H1 (cell line): ENCODE measurements around the gene SLC38A10. TPM values are rescaled to one million over a fixed set of nuclear protein-coding genes. Genes with fewer than 3 reads are reported as not detected.

Experiments used
- CTCF ChIA-PET: fragments of 300-600 bp; sonication (Branson Sonifier 250); formaldehyde crosslinking; loops from one replicate; lab custom pipeline; 2021; ENCODE audit not compliant: partially characterized antibody; lab: Charles Lee
- POLR2A ChIA-PET: fragments of 300-600 bp; sonication (Branson Sonifier 250); formaldehyde crosslinking; loops from one replicate; lab custom pipeline; 2021; ENCODE audit warnings: inconsistent platforms; ENCODE audit not compliant: partially characterized antibody; lab: Charles Lee
- DNase-seq, 2 experiments: peaks; one replicate each; pipeline versions ENCODE4 v3.0.0 to v3.0.0-alpha.2; 2010 to 2022; ENCODE audit warnings: low spot score in 2 of 2, low read depth in 1 of 2, mixed read lengths in 1 of 2
- FAIRE-seq: peaks from 2 replicates; lab custom pipeline; 2011; peaks lifted over from hg19 to GRCh38; lab: Jason Lieb, UNC
- H2AFZ ChIP-seq: 2 replicates; pipeline ENCODE4 v1.8.1; 2012; ENCODE audit warnings: low read length, inconsistent platforms
- H2AK5ac ChIP-seq: 2 replicates; pipeline ENCODE4 v1.6.1; 2013; ENCODE audit warnings: low read depth, low read length
- H2BK120ac ChIP-seq: replicated peaks from 2 replicates; pipeline ENCODE3; 2013; ENCODE audit warnings: low read depth, low read length, inconsistent platforms
- H2BK12ac ChIP-seq: 2 replicates; pipeline ENCODE4 v1.6.1; 2013; ENCODE audit warnings: low read depth, low read length
- H2BK15ac ChIP-seq: 2 replicates; pipeline ENCODE4 v1.6.1; 2013; ENCODE audit warnings: low read length
- H2BK20ac ChIP-seq: 2 replicates; pipeline ENCODE4 v1.6.1; 2013; ENCODE audit warnings: low read length
- H2BK5ac ChIP-seq: 2 replicates; pipeline ENCODE4 v1.6.1; 2013; ENCODE audit warnings: low read depth, low read length
- H3K14ac ChIP-seq: 2 replicates; pipeline ENCODE4 v1.6.1; 2013; ENCODE audit warnings: inconsistent platforms; ENCODE audit not compliant: insufficient read length
- H3K18ac ChIP-seq: 2 replicates; pipeline ENCODE4 v1.6.1; 2013; ENCODE audit warnings: low read length; ENCODE audit errors: extremely low read depth
- H3K23ac ChIP-seq: 2 replicates; pipeline ENCODE4 v1.6.1; 2013; ENCODE audit warnings: inconsistent platforms; ENCODE audit not compliant: insufficient read length
- H3K23me2 ChIP-seq: 2 replicates; pipeline ENCODE4 v1.6.1; 2013; ENCODE audit warnings: low read depth, low read length
- H3K27ac ChIP-seq: 2 replicates; pipeline ENCODE4 v1.6.1; 2011; ENCODE audit warnings: low read depth, low read length, inconsistent platforms
- H3K27me3 ChIP-seq, 4 experiments: replicated peaks in 1 of 4; 1 replicate in 1 of 4; 2 replicates in 3 of 4; pipeline versions ENCODE4 v1.6.1 to v1.8.1; 2011 to 2013; ENCODE audit warnings: low read length in 3 of 4, mild to moderate bottlenecking in 3 of 4, inconsistent platforms in 2 of 4, mixed read lengths in 2 of 4, moderate library complexity in 1 of 4; ENCODE audit not compliant: control insufficient read depth in 3 of 4, insufficient read depth in 3 of 4; ENCODE audit errors: extremely low read depth in 1 of 4
- H3K36me3 ChIP-seq, 4 experiments: 2 replicates each; pipeline versions ENCODE4 v1.6.1 to v1.8.1; 2011 to 2013; ENCODE audit warnings: mild to moderate bottlenecking in 4 of 4, low read length in 3 of 4, moderate library complexity in 2 of 4, control low read depth in 1 of 4, inconsistent platforms in 1 of 4; ENCODE audit not compliant: insufficient read depth in 4 of 4, control insufficient read depth in 2 of 4
- H3K4ac ChIP-seq: replicated peaks from 2 replicates; pipeline ENCODE3; 2013; ENCODE audit warnings: low read length, low read depth, mixed read lengths, inconsistent platforms; ENCODE audit not compliant: insufficient read length
- H3K4me1 ChIP-seq, 4 experiments: replicated peaks in 1 of 4; 1 replicate in 1 of 4; 2 replicates in 3 of 4; pipeline versions ENCODE4 v1.6.1 to v1.8.1; 2011 to 2013; ENCODE audit warnings: low read length in 3 of 4, inconsistent platforms in 2 of 4, mixed read lengths in 1 of 4; ENCODE audit not compliant: insufficient read depth in 4 of 4, control insufficient read depth in 3 of 4
- H3K4me2 ChIP-seq, 2 experiments: 2 replicates each; pipeline versions ENCODE4 v1.6.1 to v1.8.1; 2011 to 2013; ENCODE audit warnings: low read depth in 2 of 2, low read length in 2 of 2, control low read depth in 1 of 2, inconsistent platforms in 1 of 2, mild to moderate bottlenecking in 1 of 2; ENCODE audit not compliant: insufficient read depth in 1 of 2
- H3K4me3 ChIP-seq, 4 experiments: fragments of 200-600, 300-600 bp in 1 of 4; sonication (generic), shearing (Covaris generic), sonication (Bioruptor Twin) in 1 of 4; 2 replicates each; pipeline versions ENCODE4 v1.5.1 to v1.8.1; 2011 to 2016; ENCODE audit warnings: low read length in 4 of 4, low read depth in 3 of 4, control low read depth in 2 of 4, inconsistent platforms in 2 of 4, mild to moderate bottlenecking in 2 of 4, mixed read lengths in 1 of 4, moderate library complexity in 1 of 4; ENCODE audit not compliant: insufficient read depth in 2 of 4; ENCODE audit errors: extremely low read depth in 1 of 4
- H3K56ac ChIP-seq: replicated peaks from 2 replicates; pipeline ENCODE3; 2013; ENCODE audit warnings: low read depth, mild to moderate bottlenecking, mixed read lengths, low read length, inconsistent platforms; ENCODE audit not compliant: insufficient read length
- H3K79me1 ChIP-seq: 2 replicates; pipeline ENCODE4 v1.6.1; 2013; ENCODE audit warnings: low read depth, low read length, control low read depth
- H3K79me2 ChIP-seq, 2 experiments: 2 replicates each; pipeline versions ENCODE4 v1.6.1 to v1.8.1; 2012 to 2013; ENCODE audit warnings: low read length in 2 of 2, mild to moderate bottlenecking in 2 of 2, inconsistent platforms in 1 of 2; ENCODE audit not compliant: insufficient read depth in 2 of 2, control insufficient read depth in 1 of 2
- H3K9ac ChIP-seq, 4 experiments: replicated peaks in 1 of 4; 1 replicate in 1 of 4; 2 replicates in 3 of 4; pipeline versions ENCODE4 v1.6.1 to v1.8.1; 2011 to 2013; ENCODE audit warnings: low read depth in 3 of 4, low read length in 3 of 4, control low read depth in 2 of 4, mild to moderate bottlenecking in 2 of 4, moderate library complexity in 2 of 4, inconsistent platforms in 1 of 4; ENCODE audit errors: extremely low read depth in 1 of 4
- H3K9me3 ChIP-seq, 2 experiments: 2 replicates each; pipeline versions ENCODE4 v1.6.1 to v1.8.1; 2012 to 2013; ENCODE audit warnings: mild to moderate bottlenecking in 2 of 2, moderate library complexity in 2 of 2, control low read depth in 1 of 2, inconsistent platforms in 1 of 2, low read depth in 1 of 2, low read length in 1 of 2, mixed read lengths in 1 of 2; ENCODE audit not compliant: insufficient read depth in 2 of 2
- H4K20me1 ChIP-seq, 2 experiments: replicated peaks in 1 of 2; 2 replicates each; pipeline versions ENCODE3 to v1.8.1; 2011 to 2013; ENCODE audit warnings: inconsistent platforms in 2 of 2, low read length in 2 of 2, mild to moderate bottlenecking in 1 of 2; ENCODE audit not compliant: insufficient read depth in 2 of 2, control insufficient read depth in 1 of 2
- H4K5ac ChIP-seq: 2 replicates; pipeline ENCODE4 v1.6.1; 2013; ENCODE audit warnings: low read length, low read depth, mixed read lengths, inconsistent platforms; ENCODE audit not compliant: insufficient read length
- H4K8ac ChIP-seq: 2 replicates; pipeline ENCODE4 v1.8.0; 2013; ENCODE audit warnings: mild to moderate bottlenecking, moderate library complexity, low read length, inconsistent platforms; ENCODE audit not compliant: insufficient read depth; ENCODE audit errors: extremely low read depth
- H4K91ac ChIP-seq: replicated peaks from 2 replicates; pipeline ENCODE3; 2013; ENCODE audit warnings: low read length, mixed read lengths, inconsistent platforms; ENCODE audit not compliant: insufficient read length
- CTCF ChIP-seq, 3 experiments: IDR thresholded peaks; 1 replicate in 2 of 3; 2 replicates in 1 of 3; pipeline versions ENCODE4 v1.5.1 to v1.6.1; 2011; ENCODE audit warnings: low read length in 3 of 3, mild to moderate bottlenecking in 3 of 3, inconsistent platforms in 2 of 3, low read depth in 1 of 3, moderate library complexity in 1 of 3; ENCODE audit not compliant: insufficient read depth in 1 of 3; ENCODE audit errors: control extremely low read depth in 1 of 3
- GABPA ChIP-seq: IDR thresholded peaks from 2 replicates; pipeline ENCODE4 v1.6.1; 2011; ENCODE audit warnings: mild to moderate bottlenecking, low read length, moderate library complexity, borderline replicate concordance; ENCODE audit not compliant: insufficient read depth
- RAD21 ChIP-seq, 2 experiments: IDR thresholded peaks in 1 of 2; conservative IDR thresholded peaks in 1 of 2; 2 replicates each; pipeline ENCODE4 v1.6.1; 2011; ENCODE audit warnings: low read depth in 2 of 2, low read length in 2 of 2, improper control_type of control experiment in 1 of 2, inconsistent platforms in 1 of 2, mild to moderate bottlenecking in 1 of 2, moderate library complexity in 1 of 2
- TAF1 ChIP-seq: IDR thresholded peaks from 2 replicates; pipeline ENCODE4 v1.6.1; 2011; ENCODE audit warnings: mild to moderate bottlenecking, low read depth, low read length
- WGBS, 2 experiments: shearing (Covaris generic) in 1 of 2; methylation state at CpG; one replicate each; pipeline versions ENCODE4 v1.1.6 to v1.1.7; 2013 to 2015; ENCODE audit warnings: low lambda C conversion rate in 2 of 2, mixed read lengths in 2 of 2, inconsistent platforms in 1 of 2, low coverage in 1 of 2, missing lambda C conversion rate in 1 of 2; ENCODE audit not compliant: insufficient replicate concordance in 2 of 2, insufficient coverage in 1 of 2, insufficient read length in 1 of 2; ENCODE audit errors: extremely low coverage in 1 of 2, missing lambda C conversion rate in 1 of 2; 5-methylcytosine and 5-hydroxymethylcytosine counted together
- polyA plus RNA-seq, 7 experiments: library from polyadenylated mRNA; depleted of rRNA in 3 of 7; stranded (reverse) in 5 of 7; unstranded in 2 of 7; fragments of >200 nt in 5 of 7; fragments of 200-250 nt in 2 of 7; gene quantifications; 1 replicate in 5 of 7; 2 replicates in 1 of 7; 4 replicates in 1 of 7; pipeline versions ENCODE4 v1.2.1 to v1.2.3, GENCODE V29; 2011 to 2013; ENCODE audit warnings: missing spikeins in 2 of 7, mixed read lengths in 2 of 7
- total RNA-seq: library from RNA; stranded (reverse); fragmentation: NEBNext Ultra II Directional; extraction: Animal tissue kit (Norgen Biotek cat#: 25700); gene quantifications from 2 replicates; pipeline ENCODE4 v1.2.1, GENCODE V29; 2021

Gene SLC38A10
- total and polyA plus RNA-seq, 2 of the 8 experiments (the other 6 are each of a cell fraction or from before 2014, with no cell fraction given): 26.4 to 41.0 TPM

- H2BK20ac ChIP-seq: no peak overlapping the region
- H3K36me3 ChIP-seq: peaks cover 0 to 5% (median 2%) of the 10 kb centered on the region in 4 experiments; a peak in 2 of 8 replicates
- no peak overlapping the region for H2BK120ac ChIP-seq
- peaks cover 3 to 6% (median 4%) of the 10 kb centered on the region in 4 experiments; a peak in 6 of 7 replicates for H3K4me1 ChIP-seq
- no peak overlapping the region for H3K4ac ChIP-seq
- WGBS, 2 experiments: 72% methylated on average over 16 of the region's 16 CpGs; no CpG with 5 or more reads in 1 of the 2 experiments
- no peak overlapping the region for H2AK5ac ChIP-seq
- no peak overlapping the region for H2AFZ ChIP-seq
- no peak overlapping the region for H2BK12ac ChIP-seq
- FAIRE-seq: no peak
- H4K8ac ChIP-seq: peak overlapping the region; percentile 88; the same call in 1 of the 2 replicates
- no peak overlapping the region for H3K27ac ChIP-seq
- no peak for TF ChIP-seq TAF1
- TF ChIP-seq RAD21 (IDR thresholded peaks at IDR 0.05 in 1 of 2, conservative IDR thresholded peaks at IDR 0.05 in 1 of 2; ENCODE audit: low read depth in 2 of 2, low read length in 2 of 2): peak; percentile 71 to 79
- peak; percentile 69 to 95 (median 78) for TF ChIP-seq CTCF (IDR thresholded peaks at IDR 0.05; ENCODE audit: control extremely low read depth in 1 of 3, insufficient read depth in 1 of 3, low read depth in 1 of 3, low read length in 3 of 3)
- TF ChIP-seq GABPA: peak; percentile 31; the same call in 1 of the 2 replicates
- H4K20me1 ChIP-seq: peaks cover 5 to 22% of the 10 kb centered on the region in 2 experiments
- CTCF ChIA-PET: interaction anchor here (0.7 to 4.3 kb wide), 42 partner anchors 9 to 227 kb away, joined by 3 to 34 read pairs (median 5); partner anchors contain the start of gene BAHCC1
- no peak overlapping the region for H2BK15ac ChIP-seq
- H3K9ac ChIP-seq: no peak overlapping the region
- peaks cover 7% of the 10 kb centered on the region for H3K23me2 ChIP-seq
- DNase-seq: peak; percentile 19 to 81
- no peak overlapping the region for H3K23ac ChIP-seq
- H3K79me1 ChIP-seq: peaks cover 13% of the 10 kb centered on the region
- H3K9me3 ChIP-seq: no peaks in the 10 kb centered on the region
- no peak overlapping the region for H3K14ac ChIP-seq
- no peaks in the 10 kb centered on the region for H3K27me3 ChIP-seq
- H3K79me2 ChIP-seq: peaks cover 0 to 23% of the 10 kb centered on the region in 2 experiments; a peak in 2 of 4 replicates
- H4K5ac ChIP-seq: no peak overlapping the region
- H3K4me2 ChIP-seq: no peak overlapping the region
- H2BK5ac ChIP-seq: no peak overlapping the region
- H3K18ac ChIP-seq: no peak overlapping the region
- H3K56ac ChIP-seq: no peak overlapping the region
- POLR2A ChIA-PET: interaction anchor here (1.0 to 2.9 kb wide), 5 partner anchors 34 to 245 kb away, joined by 3 to 12 read pairs (median 4); partner anchors contain the start of gene ACTG1
- no peak overlapping the region for H4K91ac ChIP-seq
- no peak overlapping the region for H3K4me3 ChIP-seq
Observed at GRCh38 chr17:81291662-81292061, 3.4 kb downstream of the SLC38A10 start.
